Adrenal gland (tissue), 5 donors: ENCODE data around the gene HOXA9.

ENCODE experiments used
- CTCF ChIP-seq, 6 experiments: fragments of 450-650 bp in 4 of 6; fragments of 200-600 bp in 2 of 6; sonication (generic) in 1 of 6; IDR thresholded peaks; 1 replicate in 5 of 6; 2 replicates in 1 of 6; pipeline versions ENCODE4 v1.5.1 to v1.8.0; 2016 to 2021; ENCODE audit warnings: antibody characterized with exemption in 6 of 6, mild to moderate bottlenecking in 2 of 6, moderate library complexity in 1 of 6
- POLR2A ChIP-seq, 2 donors: fragments of 450-650 bp; IDR thresholded peaks; one replicate each; pipeline ENCODE4 v1.6.1; 2017; ENCODE audit warnings: antibody characterized with exemption in 2 of 2, mild to moderate bottlenecking in 2 of 2, moderate library complexity in 1 of 2
- donor health status: DM: no; HTN: no; CAD: no.

DNA sequence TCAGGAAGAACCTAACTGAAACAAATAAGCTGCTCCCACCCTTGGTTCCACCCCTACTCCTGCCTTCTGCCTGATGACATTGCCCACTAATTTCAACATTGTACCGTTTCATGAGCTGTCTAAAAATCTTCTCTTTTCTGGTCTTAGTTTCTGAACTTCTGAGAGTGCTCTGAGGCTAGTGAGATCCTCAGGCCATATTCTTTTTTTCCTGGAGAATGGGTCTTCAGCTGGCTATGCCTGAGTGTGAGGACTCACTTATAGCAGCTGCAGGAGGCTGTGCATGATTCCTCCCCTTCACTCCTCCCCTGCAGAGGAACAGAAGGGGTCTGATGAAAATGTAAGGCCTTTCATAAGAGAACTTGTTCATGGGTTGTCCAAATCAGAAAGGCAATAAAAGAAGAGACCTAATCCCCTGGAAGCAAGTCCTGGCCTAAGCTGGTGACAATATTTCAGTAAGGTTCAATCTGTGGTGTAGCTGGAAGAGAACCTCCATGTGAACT lies 45.9 kb downstream of the HOXA9 start:
- TF ChIP-seq CTCF (IDR thresholded peaks at IDR 0.05) (no peak), POLR2A (IDR thresholded peaks at IDR 0.05) (no peak)
